Gastroesophageal sphincter (tissue), 4 donors: Measurements from ENCODE around the gene GPR183. TPM values are rescaled to one million over a fixed set of nuclear protein-coding genes. Genes with fewer than 3 reads are reported as not detected.

Source experiments
- ATAC-seq: fragments of 150-250 bp; one replicate; pipeline ENCODE4 v1.9.1; 2016; ENCODE audit warnings: mild to moderate bottlenecking, moderate library complexity
- H3K27ac ChIP-seq, 4 donors: fragments of 200-600 bp; sonication (generic) in 3 of 4; 1 replicate in 3 of 4; 2 replicates in 1 of 4; pipeline ENCODE4 v1.5.1; 2016 to 2019
- H3K27me3 ChIP-seq: fragments of 200-600 bp; sonication (generic); one replicate; pipeline ENCODE4 v1.5.1; 2019
- H3K36me3 ChIP-seq, 2 donors: fragments of 200-600 bp; sonication (generic); one replicate each; pipeline ENCODE4 v1.5.1; 2019; ENCODE audit warnings: control low read depth in 1 of 2
- H3K4me1 ChIP-seq, 3 donors: fragments of 200-600 bp; sonication (generic); 1 replicate in 2 of 3; 2 replicates in 1 of 3; pipeline ENCODE4 v1.5.1; 2016 to 2019; ENCODE audit warnings: control low read depth in 2 of 3
- H3K4me3 ChIP-seq, 2 donors: fragments of 200-600 bp; sonication (generic); one replicate each; pipeline ENCODE4 v1.5.1; 2019; ENCODE audit warnings: mild to moderate bottlenecking in 1 of 2, moderate library complexity in 1 of 2
- H3K9me3 ChIP-seq, 3 donors: fragments of 200-600 bp; sonication (generic); one replicate each; pipeline ENCODE4 v1.5.1; 2017 to 2019; ENCODE audit warnings: control low read depth in 2 of 3
- EP300 ChIP-seq: sonication (generic); formaldehyde crosslinking; IDR thresholded peaks from one replicate; pipeline ENCODE4 v1.6.1; 2017; ENCODE audit warnings: antibody characterized with exemption, mild to moderate bottlenecking
- POLR2A ChIP-seq, 2 donors: fragments of 450-650 bp; IDR thresholded peaks; one replicate each; pipeline ENCODE4 v1.6.1; 2017; ENCODE audit warnings: antibody characterized with exemption in 2 of 2, mild to moderate bottlenecking in 2 of 2, moderate library complexity in 1 of 2
- POLR2AphosphoS5 ChIP-seq: sonication (generic); formaldehyde crosslinking; IDR thresholded peaks from one replicate; pipeline ENCODE4 v1.6.1; 2017; ENCODE audit warnings: antibody characterized with exemption
- WGBS, 2 donors: methylation state at CpG; one replicate each; pipeline ENCODE4 v1.1.5; 2018; ENCODE audit warnings: low coverage in 1 of 2; 5-methylcytosine and 5-hydroxymethylcytosine counted together
- total RNA-seq, 4 donors: library from RNA; depleted of rRNA; stranded (reverse); fragments of >200 nt; gene quantifications; one replicate each; pipeline ENCODE4 v1.1.0, GENCODE V29; 2016
- TF ChIP-seq, protein P1 (sequence below), 4 experiments: fragments of 200-600 bp in 2 of 4; fragments of 450-650 bp in 2 of 4; sonication (generic) in 1 of 4; IDR thresholded peaks; one replicate each; pipeline ENCODE4 v1.5.1; 2017 to 2019; ENCODE audit warnings: antibody characterized with exemption in 4 of 4, mild to moderate bottlenecking in 2 of 4, moderate library complexity in 2 of 4

GPR183 gene
- total RNA-seq, 4 donors from 2014 or later: 11.5 to 23.8 (median 18.1) TPM

DNA sequence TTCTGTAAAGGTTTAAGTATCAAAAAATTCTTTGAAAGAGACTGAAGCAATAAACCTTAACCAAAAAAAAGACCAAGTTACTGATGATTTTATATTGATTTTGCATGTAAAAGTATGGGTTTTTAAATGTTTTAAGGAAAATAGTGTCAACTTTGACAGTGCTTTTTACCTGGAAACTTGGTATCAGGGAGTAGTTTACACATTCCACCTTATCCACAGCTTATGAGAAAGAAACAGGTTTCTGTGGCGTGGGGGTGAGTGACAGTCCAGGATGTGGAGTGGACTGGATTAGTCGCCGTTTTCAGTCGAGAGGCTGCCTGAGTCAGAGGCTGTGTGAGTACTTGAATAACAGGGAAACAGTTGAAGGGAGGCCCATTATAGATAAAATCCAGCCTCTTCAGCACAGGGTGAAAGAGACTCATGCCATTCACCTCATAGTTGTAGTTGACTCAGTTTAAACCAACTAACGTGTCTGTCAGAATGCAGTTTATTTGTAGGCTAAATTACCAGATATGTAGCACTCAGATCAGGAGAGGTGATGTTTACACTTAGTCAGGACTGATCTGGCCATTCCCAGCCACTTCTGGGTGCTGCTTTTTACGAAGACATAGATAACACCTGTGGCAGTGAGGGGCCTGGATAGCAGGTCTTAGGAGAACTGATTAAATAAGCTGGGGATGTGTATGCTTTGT, 595 bp upstream of the GPR183 start:
- Histone ChIP-seq H3K4me1 (peaks cover 10 to 84% (median 16%) of the 10 kb centered on the region in 3 donors), H3K27me3 (no peaks in the 10 kb centered on the region), H3K36me3 (no peaks in the 10 kb centered on the region), H3K27ac (peak overlapping the region; percentile 24 to 75 (median 64)), H3K4me3 (peak overlapping the region in 1 of 2 donors; percentile 36), H3K9me3 (no peaks in the 10 kb centered on the region)
- no peak for TF ChIP-seq POLR2AphosphoS5
- TF ChIP-seq, protein P1, sequence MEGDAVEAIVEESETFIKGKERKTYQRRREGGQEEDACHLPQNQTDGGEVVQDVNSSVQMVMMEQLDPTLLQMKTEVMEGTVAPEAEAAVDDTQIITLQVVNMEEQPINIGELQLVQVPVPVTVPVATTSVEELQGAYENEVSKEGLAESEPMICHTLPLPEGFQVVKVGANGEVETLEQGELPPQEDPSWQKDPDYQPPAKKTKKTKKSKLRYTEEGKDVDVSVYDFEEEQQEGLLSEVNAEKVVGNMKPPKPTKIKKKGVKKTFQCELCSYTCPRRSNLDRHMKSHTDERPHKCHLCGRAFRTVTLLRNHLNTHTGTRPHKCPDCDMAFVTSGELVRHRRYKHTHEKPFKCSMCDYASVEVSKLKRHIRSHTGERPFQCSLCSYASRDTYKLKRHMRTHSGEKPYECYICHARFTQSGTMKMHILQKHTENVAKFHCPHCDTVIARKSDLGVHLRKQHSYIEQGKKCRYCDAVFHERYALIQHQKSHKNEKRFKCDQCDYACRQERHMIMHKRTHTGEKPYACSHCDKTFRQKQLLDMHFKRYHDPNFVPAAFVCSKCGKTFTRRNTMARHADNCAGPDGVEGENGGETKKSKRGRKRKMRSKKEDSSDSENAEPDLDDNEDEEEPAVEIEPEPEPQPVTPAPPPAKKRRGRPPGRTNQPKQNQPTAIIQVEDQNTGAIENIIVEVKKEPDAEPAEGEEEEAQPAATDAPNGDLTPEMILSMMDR (IDR thresholded peaks at IDR 0.05): no peak
- 18 to 26% methylated on average over 3 to 6 of the region's 6 CpGs for WGBS, 2 donors
- ATAC-seq: no peak

DNA sequence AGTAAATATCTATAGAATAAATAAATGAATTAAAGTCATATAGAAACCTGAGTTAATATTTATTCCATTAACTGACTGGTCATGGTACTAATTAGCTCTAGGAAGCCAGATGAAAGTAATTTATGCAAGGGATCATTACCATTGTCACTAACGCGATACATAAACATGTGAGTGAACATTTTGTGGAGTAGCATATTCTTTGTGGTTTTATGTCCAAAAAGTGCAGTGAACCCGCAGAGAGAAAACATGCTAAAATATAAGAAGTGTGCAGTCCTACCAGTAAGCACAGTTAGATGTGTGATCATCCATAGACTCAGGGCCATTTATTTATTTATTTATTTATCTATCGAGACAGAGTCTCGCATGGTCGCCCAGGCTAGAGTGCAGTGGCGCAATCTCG, 1.6 kb downstream of the GPR183 start:
- no peak for ATAC-seq
- H3K27ac ChIP-seq: peak overlapping the region; percentile 27 to 75 (median 66)
- TF ChIP-seq POLR2AphosphoS5 (no peak), POLR2A (IDR thresholded peaks at IDR 0.05) (no peak), EP300 (no peak)
- TF ChIP-seq, protein P1 (IDR thresholded peaks at IDR 0.05): no peak
- no peaks in the 10 kb centered on the region for H3K36me3 ChIP-seq
- 86 to 92% methylated on average over 4 to 8 of the region's 8 CpGs for WGBS, 2 donors
- no peaks in the 10 kb centered on the region for H3K27me3 ChIP-seq
- H3K4me3 ChIP-seq: peak overlapping the region; percentile 36 to 53
- no peaks in the 10 kb centered on the region for H3K9me3 ChIP-seq
- H3K4me1 ChIP-seq: peaks cover 10 to 80% (median 15%) of the 10 kb centered on the region in 3 donors

DNA sequence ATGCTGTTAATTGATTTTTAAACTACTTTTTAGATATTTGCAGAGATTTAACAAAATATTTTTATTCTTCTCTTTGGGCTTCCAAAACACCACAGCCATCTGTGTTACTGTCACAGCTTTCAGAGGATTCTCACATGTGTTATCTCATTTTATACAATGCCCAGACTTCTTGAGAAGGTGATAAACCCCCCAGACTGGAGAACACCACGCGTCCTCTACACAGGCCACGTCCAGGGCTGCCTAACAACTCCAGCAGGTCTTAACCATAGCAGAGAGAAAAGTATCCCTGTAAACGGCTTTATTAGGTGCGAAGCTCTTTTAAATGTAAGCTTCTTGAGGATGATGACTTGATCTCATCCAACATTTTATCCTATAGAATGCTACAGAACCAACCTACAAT, 2.0 kb downstream of the GPR183 start:
- TF ChIP-seq EP300 (no peak), POLR2AphosphoS5 (no peak), POLR2A (IDR thresholded peaks at IDR 0.05) (no peak)
- TF ChIP-seq, protein P1 (IDR thresholded peaks at IDR 0.05): no peak
- 53 to 77% methylated on average over 4 of the region's 5 CpGs for WGBS, 2 donors
- peaks cover 10 to 77% (median 13%) of the 10 kb centered on the region in 3 donors for H3K4me1 ChIP-seq
- H3K36me3 ChIP-seq: no peaks in the 10 kb centered on the region
- H3K27me3 ChIP-seq: no peaks in the 10 kb centered on the region
- H3K9me3 ChIP-seq: no peaks in the 10 kb centered on the region
- ATAC-seq: no peak
- H3K27ac ChIP-seq: peak overlapping the region; percentile 27 to 58 (median 43)
- peak overlapping the region in 1 of 2 donors; percentile 36 for H3K4me3 ChIP-seq

GRCh38 chr13:99304541-99304940, 2.7 kb downstream of the GPR183 start:
- Histone ChIP-seq H3K9me3 (no peaks in the 10 kb centered on the region), H3K36me3 (no peaks in the 10 kb centered on the region), H3K4me3 (peak overlapping the region in 1 of 2 donors; percentile 36), H3K27ac (peak overlapping the region in 3 of 4 donors; percentile 29 to 58 (median 57)), H3K4me1 (peaks cover 7 to 75% (median 8%) of the 10 kb centered on the region in 3 donors), H3K27me3 (no peaks in the 10 kb centered on the region)
- WGBS, 2 donors: 50 to 76% methylated on average over 2 to 4 of the region's 4 CpGs
- TF ChIP-seq, protein P1 (IDR thresholded peaks at IDR 0.05): no peak
- TF ChIP-seq POLR2A (IDR thresholded peaks at IDR 0.05) (no peak), EP300 (no peak), POLR2AphosphoS5 (no peak)
- ATAC-seq: no peak
